ENCODE data around the gene ATXN7L2. TPM values are rescaled to one million over a fixed set of nuclear protein-coding genes. Genes with fewer than 3 reads are reported as not detected.

Gene ATXN7L2
- total RNA-seq, 1 donor from 2014 or later, result 5.5 TPM

GRCh38 chr1:109478806-109479205 lies 4.9 kb upstream of the ATXN7L2 start:
- TF ChIP-seq CTCF (IDR thresholded peaks at IDR 0.05; ENCODE audit: insufficient read depth, low read depth, low read length), result no peak
- TF ChIP-seq EZH2 (IDR thresholded peaks at IDR 0.05; ENCODE audit: insufficient read depth, low read length), result no peak
- no peak overlapping the region for H3K27ac ChIP-seq (ENCODE audit: low read depth, low read length)
- no peak overlapping the region for H3K4me2 ChIP-seq (ENCODE audit: low read length)
- Mint-ChIP-seq H3K27me3 (ENCODE audit: low read depth, unreplicated experiment) (peaks cover 41% of the 10 kb centered on the region), H3K4me1 (ENCODE audit: low read depth, unreplicated experiment) (peaks cover 2% of the 10 kb centered on the region), H3K27ac (ENCODE audit: unreplicated experiment) (no peak overlapping the region), H3K4me3 (ENCODE audit: unreplicated experiment) (no peak overlapping the region), H3K36me3 (ENCODE audit: low read depth, unreplicated experiment) (peaks cover 2% of the 10 kb centered on the region), H3K9me3 (ENCODE audit: unreplicated experiment) (no peaks in the 10 kb centered on the region)
- no peaks in the 10 kb centered on the region for H3K79me2 ChIP-seq (ENCODE audit: insufficient read depth, low read length)
- H4K20me1 ChIP-seq (ENCODE audit: insufficient read depth, low read length), result no peaks in the 10 kb centered on the region
- H3K36me3 ChIP-seq (ENCODE audit: insufficient read depth, low read length), result no peaks in the 10 kb centered on the region
- no peak overlapping the region for H3K4me3 ChIP-seq (ENCODE audit: insufficient read depth, low read depth, low read length)
- no peak for FAIRE-seq
- H3K4me1 ChIP-seq (ENCODE audit: insufficient read depth, low read length), result no peaks in the 10 kb centered on the region
- peaks cover 39% of the 10 kb centered on the region for H3K27me3 ChIP-seq (ENCODE audit: insufficient read depth, low read length)
- no peak overlapping the region for H2AFZ ChIP-seq (ENCODE audit: low read depth, low read length)
- no peak overlapping the region for H3K9ac ChIP-seq (ENCODE audit: low read length)
- H3K9me3 ChIP-seq (ENCODE audit: insufficient read depth, low read depth, low read length), result no peaks in the 10 kb centered on the region
- DNase-seq (ENCODE audit: low read depth), result no peak

DNA sequence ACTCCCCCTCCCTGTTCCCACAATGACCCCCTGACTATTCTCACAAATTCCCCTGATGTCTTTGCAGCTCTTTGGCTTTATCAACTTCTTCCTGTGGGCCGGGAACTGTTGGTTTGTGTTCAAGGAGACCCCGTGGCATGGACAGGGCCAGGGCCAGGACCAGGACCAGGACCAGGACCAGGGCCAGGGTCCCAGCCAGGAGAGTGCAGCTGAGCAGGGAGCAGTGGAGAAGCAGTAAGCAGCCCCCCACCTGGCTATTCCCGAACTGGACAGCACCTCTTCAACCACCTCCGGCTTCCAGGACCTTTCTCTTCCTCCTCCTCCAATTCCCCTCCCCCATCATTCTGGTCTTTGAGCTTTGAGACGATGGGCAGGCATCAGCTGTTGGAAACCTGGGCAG lies 4.4 kb upstream of the ATXN7L2 start:
- no peaks in the 10 kb centered on the region for H3K4me1 ChIP-seq (ENCODE audit: insufficient read depth, low read length)
- Mint-ChIP-seq H3K4me1 (ENCODE audit: low read depth, unreplicated experiment) (peaks cover 3% of the 10 kb centered on the region), H3K9me3 (ENCODE audit: unreplicated experiment) (no peaks in the 10 kb centered on the region), H3K27ac (ENCODE audit: unreplicated experiment) (no peak overlapping the region), H3K4me3 (ENCODE audit: unreplicated experiment) (no peak overlapping the region), H3K27me3 (ENCODE audit: low read depth, unreplicated experiment) (peaks cover 41% of the 10 kb centered on the region), H3K36me3 (ENCODE audit: low read depth, unreplicated experiment) (peaks cover 2% of the 10 kb centered on the region)
- peaks cover 36% of the 10 kb centered on the region for H3K27me3 ChIP-seq (ENCODE audit: insufficient read depth, low read length)
- no peak for FAIRE-seq
- no peak for TF ChIP-seq CTCF (IDR thresholded peaks at IDR 0.05; ENCODE audit: insufficient read depth, low read depth, low read length)
- TF ChIP-seq EZH2 (IDR thresholded peaks at IDR 0.05; ENCODE audit: insufficient read depth, low read length), result no peak
- H4K20me1 ChIP-seq (ENCODE audit: insufficient read depth, low read length), result no peaks in the 10 kb centered on the region
- no peak overlapping the region for H3K27ac ChIP-seq (ENCODE audit: low read depth, low read length)
- no peak overlapping the region for H3K9ac ChIP-seq (ENCODE audit: low read length)
- no peak overlapping the region for H2AFZ ChIP-seq (ENCODE audit: low read depth, low read length)
- no peaks in the 10 kb centered on the region for H3K9me3 ChIP-seq (ENCODE audit: insufficient read depth, low read depth, low read length)
- peaks cover 2% of the 10 kb centered on the region for H3K79me2 ChIP-seq (ENCODE audit: insufficient read depth, low read length)
- no peaks in the 10 kb centered on the region for H3K36me3 ChIP-seq (ENCODE audit: insufficient read depth, low read length)
- no peak for DNase-seq (ENCODE audit: low read depth)
- no peak overlapping the region for H3K4me2 ChIP-seq (ENCODE audit: low read length)
- H3K4me3 ChIP-seq (ENCODE audit: insufficient read depth, low read depth, low read length), result no peak overlapping the region

DNA sequence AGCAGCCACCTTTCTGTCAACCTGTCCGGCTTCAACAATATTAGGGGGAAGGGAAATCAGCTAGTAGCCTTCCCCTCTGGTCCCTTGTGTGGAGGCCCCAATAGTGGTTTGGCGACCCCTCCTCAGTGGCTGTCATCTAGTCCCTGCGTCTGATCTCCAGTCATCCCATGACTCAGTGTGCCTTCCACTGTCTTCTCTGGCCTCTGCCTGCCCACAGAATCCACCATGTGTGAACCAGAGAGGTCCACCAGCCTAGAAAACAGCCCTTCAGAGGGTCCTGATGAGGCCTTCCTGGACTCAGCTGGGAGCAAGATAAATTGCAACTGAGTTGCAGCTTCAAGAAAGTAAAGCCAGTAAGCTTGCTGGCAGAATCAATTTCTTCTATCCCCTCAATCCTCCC lies 3.8 kb upstream of the ATXN7L2 start:
- Histone ChIP-seq H4K20me1 (ENCODE audit: insufficient read depth, low read length) (no peaks in the 10 kb centered on the region), H3K79me2 (ENCODE audit: insufficient read depth, low read length) (peaks cover 8% of the 10 kb centered on the region), H3K4me2 (ENCODE audit: low read length) (no peak overlapping the region), H3K27me3 (ENCODE audit: insufficient read depth, low read length) (peaks cover 32% of the 10 kb centered on the region), H3K4me1 (ENCODE audit: insufficient read depth, low read length) (peaks cover 6% of the 10 kb centered on the region), H3K9me3 (ENCODE audit: insufficient read depth, low read depth, low read length) (no peaks in the 10 kb centered on the region), H3K9ac (ENCODE audit: low read length) (no peak overlapping the region), H3K4me3 (ENCODE audit: insufficient read depth, low read depth, low read length) (no peak overlapping the region), H3K27ac (ENCODE audit: low read depth, low read length) (no peak overlapping the region), H3K36me3 (ENCODE audit: insufficient read depth, low read length) (no peaks in the 10 kb centered on the region), H2AFZ (ENCODE audit: low read depth, low read length) (no peak overlapping the region)
- H3K4me3 Mint-ChIP-seq (ENCODE audit: unreplicated experiment), result peak overlapping the region; percentile 67
- peaks cover 38% of the 10 kb centered on the region for H3K27me3 Mint-ChIP-seq (ENCODE audit: low read depth, unreplicated experiment)
- peaks cover under 1% of the 10 kb centered on the region for H3K36me3 Mint-ChIP-seq (ENCODE audit: low read depth, unreplicated experiment)
- FAIRE-seq (no peak), DNase-seq (ENCODE audit: low read depth) (no peak)
- no peak overlapping the region for H3K27ac Mint-ChIP-seq (ENCODE audit: unreplicated experiment)
- H3K4me1 Mint-ChIP-seq (ENCODE audit: low read depth, unreplicated experiment), result peaks cover 8% of the 10 kb centered on the region
- TF ChIP-seq EZH2 (IDR thresholded peaks at IDR 0.05; ENCODE audit: insufficient read depth, low read length), result no peak
- TF ChIP-seq CTCF (IDR thresholded peaks at IDR 0.05; ENCODE audit: insufficient read depth, low read depth, low read length), result no peak
- H3K9me3 Mint-ChIP-seq (ENCODE audit: unreplicated experiment), result no peaks in the 10 kb centered on the region
